ENCODE data around the gene BDKRB2. TPM values are rescaled to one million over a fixed set of nuclear protein-coding genes. Genes with fewer than 3 reads are reported as not detected.

Gene BDKRB2
- total RNA-seq, 1 experiment from 2014 or later: 0.15 TPM

DNA sequence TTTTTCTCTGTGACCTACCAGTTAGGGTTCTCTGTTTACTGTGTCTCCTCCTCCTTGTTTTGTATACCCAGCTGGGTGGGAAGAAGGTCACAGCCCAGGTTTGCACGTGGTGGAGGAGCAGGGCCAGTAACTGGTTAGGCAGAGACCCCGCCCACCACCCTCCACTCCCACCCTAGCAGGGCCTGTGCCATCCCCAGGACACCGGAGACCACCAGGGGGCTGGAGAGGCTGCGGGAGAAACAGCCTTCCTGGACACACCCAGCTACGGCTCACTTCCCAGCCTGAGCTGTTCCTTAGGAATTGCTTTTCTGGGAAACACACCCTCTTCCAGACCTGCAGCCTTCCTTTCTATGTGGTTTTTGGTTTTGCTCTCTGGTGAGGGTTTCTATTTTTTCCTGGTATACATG, 21.1 kb downstream of the BDKRB2 start:
- H2BK15ac ChIP-seq (ENCODE audit: low read depth, low read length): no peak overlapping the region
- H4K20me1 ChIP-seq (ENCODE audit: control insufficient read depth, insufficient read depth, insufficient read length): no peaks in the 10 kb centered on the region
- H2BK20ac ChIP-seq (ENCODE audit: low read depth, low read length, poor library complexity, severe bottlenecking): no peak overlapping the region
- H2AFZ ChIP-seq (ENCODE audit: low read length): no peak overlapping the region
- no peak overlapping the region for H3K4me3 Mint-ChIP-seq
- no peak overlapping the region for H4K91ac ChIP-seq (ENCODE audit: insufficient read length, low read depth, low read length)
- no peak overlapping the region for H3K56ac ChIP-seq (ENCODE audit: insufficient read length, low read depth, low read length)
- no peak overlapping the region for H2BK120ac ChIP-seq (ENCODE audit: low read depth, low read length, poor library complexity, severe bottlenecking)
- no peak overlapping the region for H3K18ac ChIP-seq (ENCODE audit: insufficient read length, low read depth, low read length)
- H3K4me1 ChIP-seq (ENCODE audit: insufficient read depth, low read length): no peaks in the 10 kb centered on the region
- peaks cover 9 to 12% of the 10 kb centered on the region in 2 experiments for H3K9me3 Mint-ChIP-seq
- H3K79me1 ChIP-seq (ENCODE audit: insufficient read depth, low read depth, low read length, poor library complexity, severe bottlenecking): no peaks in the 10 kb centered on the region
- TF ChIP-seq, protein P1, sequence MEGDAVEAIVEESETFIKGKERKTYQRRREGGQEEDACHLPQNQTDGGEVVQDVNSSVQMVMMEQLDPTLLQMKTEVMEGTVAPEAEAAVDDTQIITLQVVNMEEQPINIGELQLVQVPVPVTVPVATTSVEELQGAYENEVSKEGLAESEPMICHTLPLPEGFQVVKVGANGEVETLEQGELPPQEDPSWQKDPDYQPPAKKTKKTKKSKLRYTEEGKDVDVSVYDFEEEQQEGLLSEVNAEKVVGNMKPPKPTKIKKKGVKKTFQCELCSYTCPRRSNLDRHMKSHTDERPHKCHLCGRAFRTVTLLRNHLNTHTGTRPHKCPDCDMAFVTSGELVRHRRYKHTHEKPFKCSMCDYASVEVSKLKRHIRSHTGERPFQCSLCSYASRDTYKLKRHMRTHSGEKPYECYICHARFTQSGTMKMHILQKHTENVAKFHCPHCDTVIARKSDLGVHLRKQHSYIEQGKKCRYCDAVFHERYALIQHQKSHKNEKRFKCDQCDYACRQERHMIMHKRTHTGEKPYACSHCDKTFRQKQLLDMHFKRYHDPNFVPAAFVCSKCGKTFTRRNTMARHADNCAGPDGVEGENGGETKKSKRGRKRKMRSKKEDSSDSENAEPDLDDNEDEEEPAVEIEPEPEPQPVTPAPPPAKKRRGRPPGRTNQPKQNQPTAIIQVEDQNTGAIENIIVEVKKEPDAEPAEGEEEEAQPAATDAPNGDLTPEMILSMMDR (conservative IDR thresholded peaks at IDR 0.05): peak; percentile 49; the same call in 2 of the 3 replicates
- no peaks in the 10 kb centered on the region for H3K79me2 ChIP-seq (ENCODE audit: insufficient read depth, low read length)
- H3T11ph ChIP-seq (ENCODE audit: low read length): no peak overlapping the region
- no peaks in the 10 kb centered on the region for H3K27me3 ChIP-seq (ENCODE audit: insufficient read depth, low read length)
- no peak overlapping the region for H4K5ac ChIP-seq (ENCODE audit: insufficient read length, low read depth, low read length)
- H3K23me2 ChIP-seq (ENCODE audit: insufficient read length, low read depth, low read length, poor library complexity, severe bottlenecking): no peaks in the 10 kb centered on the region
- H3K27ac Mint-ChIP-seq: peak overlapping the region in 1 of 3 experiments; percentile 1; a peak in 1 of 7 replicates
- H3K4me2 ChIP-seq (ENCODE audit: insufficient read depth, insufficient read length, low read length): no peak overlapping the region
- no peak overlapping the region for H4K8ac ChIP-seq (replicated peaks; ENCODE audit: insufficient read length, low read depth, low read length)
- no peak overlapping the region for H2AK5ac ChIP-seq (ENCODE audit: insufficient read length, low read length)
- no peak overlapping the region for H3K14ac ChIP-seq (ENCODE audit: insufficient read depth, low read length)
- H3K36me3 Mint-ChIP-seq (ENCODE audit: insufficient read depth in 1 of 3, low read depth in 3 of 3): peaks cover 0 to 9% (median 0%) of the 10 kb centered on the region in 3 experiments; a peak in 4 of 7 replicates
- no peak overlapping the region for H2BK5ac ChIP-seq (ENCODE audit: insufficient read length, low read length)
- H3K27ac ChIP-seq (ENCODE audit: insufficient read length, low read depth, low read length): no peak overlapping the region
- peaks cover 5% of the 10 kb centered on the region for H3K9me3 ChIP-seq (ENCODE audit: control insufficient read depth, low read depth, low read length)
- no CpG with 5 or more reads among the region's 5 CpGs for WGBS (ENCODE audit: extremely low coverage, insufficient read length, low lambda C conversion rate)
- peak; percentile 87 for DNase-seq
- no peak overlapping the region for H3K4ac ChIP-seq (ENCODE audit: low read depth, low read length)
- peaks cover 8% of the 10 kb centered on the region for H3K27me3 Mint-ChIP-seq (ENCODE audit: low read depth)
- no peak overlapping the region for H2BK12ac ChIP-seq (ENCODE audit: insufficient read length, low read depth, low read length)
- peaks cover 6 to 10% of the 10 kb centered on the region in 2 experiments; a peak in 3 of 4 replicates for H3K4me1 Mint-ChIP-seq
- no peak overlapping the region for H3K23ac ChIP-seq (ENCODE audit: insufficient read length, low read depth, low read length)
- H3K9ac ChIP-seq (ENCODE audit: extremely low read depth, insufficient read length, low read length): no peak overlapping the region
